GM19351 (cell line): ENCODE results near the gene ADCY3.
"Not testable (repeated sequence)": the region's sequence is repeated elsewhere in the genome, so short reads cannot be mapped to it uniquely, and the experiment has no call there.

ENCODE experiments used
- ATAC-seq: cut with Tn5 transposase; IDR thresholded peaks from one replicate; pipeline ENCODE4 v1.9.1; 2021; ENCODE audit warnings: mild to moderate bottlenecking, moderate library complexity; ENCODE audit not compliant: unreplicated experiment

Gene ADCY3

GRCh38 chr2:24820175-24820513 is 99.9 kb downstream of the ADCY3 start:
- no peak for ATAC-seq

GRCh38 chr2:24819442-24820174 is 100.4 kb downstream of the ADCY3 start:
- ATAC-seq = no peak

- ATAC-seq = no peak
These were observed 101.3 kb downstream of the ADCY3 start for GRCh38 chr2:24818721-24819167.

- ATAC-seq = no peak
These were observed 103.2 kb downstream of the ADCY3 start for GRCh38 chr2:24816884-24817283.

- ATAC-seq = no peak
These were observed 103.6 kb downstream of the ADCY3 start for GRCh38 chr2:24816404-24816803.

GRCh38 chr2:24815171-24815570 is 104.9 kb downstream of the ADCY3 start:
- no peak for ATAC-seq

- no peak for ATAC-seq
These were observed 105.5 kb downstream of the ADCY3 start for GRCh38 chr2:24814516-24814915.

GRCh38 chr2:24813691-24814137 is 106.3 kb downstream of the ADCY3 start:
- no peak for ATAC-seq

- ATAC-seq = no peak
These were observed 110.6 kb downstream of the ADCY3 start for GRCh38 chr2:24809316-24810007.

GRCh38 chr2:24806661-24807036 is 113.4 kb downstream of the ADCY3 start:
- ATAC-seq = no peak

- not testable (repeated sequence) for ATAC-seq
These were observed 114.0 kb downstream of the ADCY3 start for GRCh38 chr2:24805811-24806660.

GRCh38 chr2:24800487-24800886 is 119.5 kb downstream of the ADCY3 start:
- not testable (repeated sequence) for ATAC-seq

- ATAC-seq = no peak
These were observed 122.4 kb downstream of the ADCY3 start for GRCh38 chr2:24797644-24798043.

- ATAC-seq = no peak
These were observed 126.1 kb downstream of the ADCY3 start for GRCh38 chr2:24793761-24794435.

GRCh38 chr2:24792874-24793760 is 126.9 kb downstream of the ADCY3 start, which contains the start of the genes CENPO and PTRHD1:
TSS of gene CENPO (plus strand) at chr2:24793425. CDS start at chr2:24793920, 495 bp downstream.
TSS of gene PTRHD1 (minus strand) at chr2:24793391. CDS start at chr2:24793377, 14 bp downstream.
- ATAC-seq = peak; percentile 94

- ATAC-seq = peak; percentile 32
These were observed 127.5 kb downstream of the ADCY3 start for GRCh38 chr2:24792542-24792873.

GRCh38 chr2:24791452-24791851 is 128.6 kb downstream of the ADCY3 start:
- ATAC-seq = no peak

GRCh38 chr2:24788816-24789215 is 131.2 kb downstream of the ADCY3 start:
- ATAC-seq = no peak

- ATAC-seq = no peak
These were observed 132.5 kb downstream of the ADCY3 start for GRCh38 chr2:24787532-24787931.
